ENCODE data around the gene IGSF8. TPM values are rescaled to one million over a fixed set of nuclear protein-coding genes. Genes with fewer than 3 reads are reported as not detected.

Gene IGSF8
- total RNA-seq, 3 donors from 2014 or later, result 21.0 to 35.7 (median 24.5) TPM

- no peaks in the 10 kb centered on the region for H3K9me3 ChIP-seq
- no peak for TF ChIP-seq CTCF (IDR thresholded peaks at IDR 0.05)
- TF ChIP-seq POLR2AphosphoS5 (IDR thresholded peaks at IDR 0.05), result no peak
- TF ChIP-seq POLR2A (IDR thresholded peaks at IDR 0.05), result no peak
- H3K27ac ChIP-seq, result no peak overlapping the region
- H3K4me3 ChIP-seq, result no peak overlapping the region
- DNase-seq (ENCODE audit: low spot score in 2 of 2), result no peak
- H3K27me3 ChIP-seq, result no peaks in the 10 kb centered on the region
- H3K4me1 ChIP-seq, result no peaks in the 10 kb centered on the region
- intact Hi-C loops (cut with DNase I; ENCODE audit: low total_unique reads), result no loop called here
- no peaks in the 10 kb centered on the region for H3K36me3 ChIP-seq
These were observed 50.1 kb downstream of the IGSF8 start for GRCh38 chr1:160048335-160048734.

GRCh38 chr1:160047111-160047991 lies 51.1 kb downstream of the IGSF8 start:
- intact Hi-C loops (cut with DNase I; ENCODE audit: low total_unique reads), result no loop called here
- H3K4me1 ChIP-seq, result no peaks in the 10 kb centered on the region
- no peaks in the 10 kb centered on the region for H3K9me3 ChIP-seq
- TF ChIP-seq CTCF (IDR thresholded peaks at IDR 0.05) (no peak), POLR2AphosphoS5 (IDR thresholded peaks at IDR 0.05) (no peak), POLR2A (IDR thresholded peaks at IDR 0.05) (no peak)
- no peak overlapping the region for H3K4me3 ChIP-seq
- no peak overlapping the region for H3K27ac ChIP-seq
- no peaks in the 10 kb centered on the region for H3K36me3 ChIP-seq
- no peaks in the 10 kb centered on the region for H3K27me3 ChIP-seq
- no peak for DNase-seq (ENCODE audit: low spot score in 2 of 2)

- Histone ChIP-seq H3K9me3 (no peaks in the 10 kb centered on the region), H3K4me1 (no peaks in the 10 kb centered on the region), H3K27ac (no peak overlapping the region), H3K36me3 (no peaks in the 10 kb centered on the region), H3K27me3 (no peaks in the 10 kb centered on the region), H3K4me3 (peak overlapping the region in 1 of 3 donors; percentile 2)
- no peak for DNase-seq (ENCODE audit: low spot score in 2 of 2)
- TF ChIP-seq POLR2AphosphoS5 (IDR thresholded peaks at IDR 0.05), result no peak
- TF ChIP-seq POLR2A (IDR thresholded peaks at IDR 0.05), result no peak
- TF ChIP-seq CTCF (IDR thresholded peaks at IDR 0.05), result peak; percentile 13 to 67 (median 63)
- intact Hi-C loops (cut with DNase I; ENCODE audit: low total_unique reads), result no loop called here
These were observed 51.8 kb downstream of the IGSF8 start for GRCh38 chr1:160046494-160047110.

GRCh38 chr1:160045653-160046052 lies 52.8 kb downstream of the IGSF8 start:
- no peak for TF ChIP-seq POLR2AphosphoS5 (IDR thresholded peaks at IDR 0.05)
- no peak for TF ChIP-seq CTCF (IDR thresholded peaks at IDR 0.05)
- TF ChIP-seq POLR2A (IDR thresholded peaks at IDR 0.05), result no peak
- H3K9me3 ChIP-seq, result no peaks in the 10 kb centered on the region
- H3K4me1 ChIP-seq, result no peaks in the 10 kb centered on the region
- H3K27ac ChIP-seq, result no peak overlapping the region
- no peaks in the 10 kb centered on the region for H3K36me3 ChIP-seq
- H3K27me3 ChIP-seq, result no peaks in the 10 kb centered on the region
- no peak overlapping the region for H3K4me3 ChIP-seq
- DNase-seq (ENCODE audit: low spot score in 2 of 2), result no peak
- intact Hi-C loops (cut with DNase I; ENCODE audit: low total_unique reads), result no loop called here

GRCh38 chr1:160043543-160043942 lies 54.9 kb downstream of the IGSF8 start:
- no peak for DNase-seq (ENCODE audit: low spot score in 2 of 2)
- H3K27ac ChIP-seq, result no peak overlapping the region
- intact Hi-C loops (cut with DNase I; ENCODE audit: low total_unique reads), result no loop called here
- TF ChIP-seq POLR2A (IDR thresholded peaks at IDR 0.05) (no peak), CTCF (IDR thresholded peaks at IDR 0.05) (no peak), POLR2AphosphoS5 (IDR thresholded peaks at IDR 0.05) (no peak)
- no peaks in the 10 kb centered on the region for H3K4me1 ChIP-seq
- H3K4me3 ChIP-seq, result no peak overlapping the region
- no peaks in the 10 kb centered on the region for H3K36me3 ChIP-seq
- no peaks in the 10 kb centered on the region for H3K27me3 ChIP-seq
- H3K9me3 ChIP-seq, result no peaks in the 10 kb centered on the region
